Measurements from ENCODE around the gene CACNA1C.

DNA sequence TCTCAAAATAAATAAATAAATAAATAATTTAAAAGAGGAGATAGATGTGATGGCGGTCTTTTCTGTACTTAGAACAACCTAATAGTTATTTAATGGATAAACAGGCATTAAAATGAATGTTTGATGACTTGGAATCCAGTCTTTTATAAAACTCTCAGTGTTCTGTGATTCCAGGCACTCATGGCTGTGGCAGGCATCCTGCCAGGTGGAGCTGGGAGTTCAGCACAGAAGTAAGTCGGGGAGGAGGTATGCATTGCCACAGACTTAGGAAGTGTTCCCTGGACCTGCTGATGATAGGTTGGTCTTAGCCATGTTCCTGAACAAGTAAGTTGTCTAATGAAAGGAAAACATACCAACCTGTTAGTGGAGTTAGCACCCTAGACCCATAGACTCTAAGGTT is 126.3 kb downstream of the CACNA1C start:
- TF ChIP-seq, protein P1, sequence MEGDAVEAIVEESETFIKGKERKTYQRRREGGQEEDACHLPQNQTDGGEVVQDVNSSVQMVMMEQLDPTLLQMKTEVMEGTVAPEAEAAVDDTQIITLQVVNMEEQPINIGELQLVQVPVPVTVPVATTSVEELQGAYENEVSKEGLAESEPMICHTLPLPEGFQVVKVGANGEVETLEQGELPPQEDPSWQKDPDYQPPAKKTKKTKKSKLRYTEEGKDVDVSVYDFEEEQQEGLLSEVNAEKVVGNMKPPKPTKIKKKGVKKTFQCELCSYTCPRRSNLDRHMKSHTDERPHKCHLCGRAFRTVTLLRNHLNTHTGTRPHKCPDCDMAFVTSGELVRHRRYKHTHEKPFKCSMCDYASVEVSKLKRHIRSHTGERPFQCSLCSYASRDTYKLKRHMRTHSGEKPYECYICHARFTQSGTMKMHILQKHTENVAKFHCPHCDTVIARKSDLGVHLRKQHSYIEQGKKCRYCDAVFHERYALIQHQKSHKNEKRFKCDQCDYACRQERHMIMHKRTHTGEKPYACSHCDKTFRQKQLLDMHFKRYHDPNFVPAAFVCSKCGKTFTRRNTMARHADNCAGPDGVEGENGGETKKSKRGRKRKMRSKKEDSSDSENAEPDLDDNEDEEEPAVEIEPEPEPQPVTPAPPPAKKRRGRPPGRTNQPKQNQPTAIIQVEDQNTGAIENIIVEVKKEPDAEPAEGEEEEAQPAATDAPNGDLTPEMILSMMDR (conservative IDR thresholded peaks at IDR 0.05; ENCODE audit: low read length): no peak
- no peak for TF ChIP-seq EZH2phosphoT487 (IDR thresholded peaks at IDR 0.05; ENCODE audit: borderline replicate concordance, low read depth, low read length)
